ENCODE measurements around the gene BNC2. TPM values are rescaled to one million over a fixed set of nuclear protein-coding genes. Genes with fewer than 3 reads are reported as not detected.

BNC2 gene
- total and polyA plus RNA-seq, 2 of the 13 experiments (the other 11 are each of a cell fraction or from before 2014, with no cell fraction given), result not detected

GRCh38 chr9:16771356-16771755, 99.1 kb downstream of the BNC2 start:
- 0% methylated on average over 1 of the region's 1 CpG for WGBS (ENCODE audit: low lambda C conversion rate)
- H3K4me1 ChIP-seq (ENCODE audit: insufficient read depth, low read length), result no peaks in the 10 kb centered on the region
- no TSS peak for BruUV-seq (replicated peaks)
- TF ChIP-seq ZNF441 (CRISPR knock-in tag; IDR thresholded peaks at IDR 0.05; ENCODE audit: borderline replicate concordance) (no peak), SCMH1 (CRISPR knock-in tag; IDR thresholded peaks at IDR 0.05; ENCODE audit: borderline replicate concordance) (no peak), SMC3 (IDR thresholded peaks at IDR 0.05; ENCODE audit: low read length) (no peak), MAFK (conservative IDR thresholded peaks at IDR 0.05 in 1 of 2, IDR thresholded peaks at IDR 0.05 in 1 of 2; ENCODE audit: low read length in 2 of 2) (0 out of 4 replicates have a peak, but pooled peaks of 1 of the 2 experiments have one; percentile 20), KLF16 (CRISPR knock-in tag; IDR thresholded peaks at IDR 0.05) (no peak), ZNF547 (CRISPR knock-in tag; IDR thresholded peaks at IDR 0.05) (no peak), KDM2A (CRISPR knock-in tag; IDR thresholded peaks at IDR 0.05; ENCODE audit: borderline replicate concordance, low read depth) (no peak)
- no peaks in the 10 kb centered on the region for H3K9me3 ChIP-seq (ENCODE audit: low read length)
- H3K27ac ChIP-seq (ENCODE audit: extremely low read length, insufficient read depth, low read length), result no peak overlapping the region
- ATAC-seq, result no peak
- intact Hi-C loops (cut with micrococcal nuclease; ENCODE audit: unreplicated experiment), result no loop called here
- H2AFZ ChIP-seq (ENCODE audit: low read length), result no peak overlapping the region
- H3K36me3 ChIP-seq (replicated peaks in 1 of 2; ENCODE audit: control insufficient read depth in 1 of 2, insufficient read depth in 2 of 2, low read length in 2 of 2), result no peaks in the 10 kb centered on the region
- no peaks in the 10 kb centered on the region for H3K79me2 ChIP-seq (ENCODE audit: insufficient read depth, low read length)
- no peak overlapping the region for H3K4me2 ChIP-seq (ENCODE audit: low read depth, low read length)
- FAIRE-seq, result no peak
- in situ Hi-C loops (cut with HindIII; ENCODE audit: extremely low pct_ligation_motif_present, low pct_unique_long_range_greater_than_20kb), result no loop called here
- ChIA-PET POLR2A (no interaction called here), CTCF (ENCODE audit: low intra/inter-chr PET ratio, low total read pairs) (no interaction called here)
- DNase-seq (ENCODE audit: low spot score), result no peak
- no peak overlapping the region for H3K9ac ChIP-seq (ENCODE audit: insufficient read depth, low read depth, low read length)
- no peak overlapping the region for H3K4me3 ChIP-seq (replicated peaks in 1 of 3; ENCODE audit: insufficient read depth in 1 of 3, low read depth in 2 of 3, low read length in 3 of 3)
- no peaks in the 10 kb centered on the region for H3K27me3 ChIP-seq (ENCODE audit: control insufficient read depth in 1 of 2, insufficient read depth in 2 of 2, low read length in 2 of 2)
- no peaks in the 10 kb centered on the region for H4K20me1 ChIP-seq (ENCODE audit: insufficient read depth, low read length)

DNA sequence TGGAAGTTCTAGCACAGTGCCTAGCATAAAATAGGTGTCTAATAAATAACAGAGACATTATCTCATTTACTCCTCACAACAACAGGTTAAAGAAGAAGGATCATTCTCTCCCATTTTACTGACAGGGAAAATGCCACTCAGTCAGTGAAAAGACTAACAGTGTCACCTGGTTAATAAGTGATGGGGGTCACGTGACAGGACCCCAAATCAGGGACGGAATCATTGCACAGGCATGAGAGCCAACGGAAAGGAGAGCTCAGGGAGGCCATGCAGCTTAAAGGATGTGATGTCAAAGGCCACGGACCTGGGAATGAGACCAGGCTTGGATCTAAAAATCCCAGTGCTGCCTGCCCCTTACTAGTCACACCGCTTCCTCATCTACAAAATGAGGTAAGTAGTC, 101.2 kb downstream of the BNC2 start:
- no peak overlapping the region for H3K4me2 ChIP-seq (ENCODE audit: low read depth, low read length)
- DNase-seq (ENCODE audit: low spot score), result no peak
- no peak overlapping the region for H3K4me3 ChIP-seq (replicated peaks in 1 of 3; ENCODE audit: insufficient read depth in 1 of 3, low read depth in 2 of 3, low read length in 3 of 3)
- ATAC-seq, result no peak
- H4K20me1 ChIP-seq (ENCODE audit: insufficient read depth, low read length), result no peaks in the 10 kb centered on the region
- H3K27ac ChIP-seq (ENCODE audit: extremely low read length, insufficient read depth, low read length), result no peak overlapping the region
- intact Hi-C loops (cut with micrococcal nuclease; ENCODE audit: unreplicated experiment), result no loop called here
- in situ Hi-C loops (cut with HindIII; ENCODE audit: extremely low pct_ligation_motif_present, low pct_unique_long_range_greater_than_20kb), result no loop called here
- POLR2A ChIA-PET, result no interaction called here
- CTCF ChIA-PET (ENCODE audit: low intra/inter-chr PET ratio, low total read pairs), result no interaction called here
- H3K9ac ChIP-seq (ENCODE audit: insufficient read depth, low read depth, low read length), result no peak overlapping the region
- no peaks in the 10 kb centered on the region for H3K9me3 ChIP-seq (ENCODE audit: low read length)
- no peak overlapping the region for H2AFZ ChIP-seq (ENCODE audit: low read length)
- H3K27me3 ChIP-seq (ENCODE audit: control insufficient read depth in 1 of 2, insufficient read depth in 2 of 2, low read length in 2 of 2), result no peaks in the 10 kb centered on the region
- FAIRE-seq, result no peak
- H3K36me3 ChIP-seq (replicated peaks in 1 of 2; ENCODE audit: control insufficient read depth in 1 of 2, insufficient read depth in 2 of 2, low read length in 2 of 2), result no peaks in the 10 kb centered on the region
- no TSS peak for BruUV-seq (replicated peaks)
- no peaks in the 10 kb centered on the region for H3K4me1 ChIP-seq (ENCODE audit: insufficient read depth, low read length)
- TF ChIP-seq CC2D1A (CRISPR knock-in tag; IDR thresholded peaks at IDR 0.05) (no peak), ZNF670 (CRISPR knock-in tag; IDR thresholded peaks at IDR 0.05; ENCODE audit: borderline replicate concordance) (no peak), FOXO1 (CRISPR knock-in tag; IDR thresholded peaks at IDR 0.05) (no peak), ZNF709 (CRISPR knock-in tag; IDR thresholded peaks at IDR 0.05) (no peak), ZFP62 (CRISPR knock-in tag; IDR thresholded peaks at IDR 0.05) (no peak), RAD51 (IDR thresholded peaks at IDR 0.05; ENCODE audit: borderline replicate concordance) (peak; percentile 69)
- TF ChIP-seq, protein P1, sequence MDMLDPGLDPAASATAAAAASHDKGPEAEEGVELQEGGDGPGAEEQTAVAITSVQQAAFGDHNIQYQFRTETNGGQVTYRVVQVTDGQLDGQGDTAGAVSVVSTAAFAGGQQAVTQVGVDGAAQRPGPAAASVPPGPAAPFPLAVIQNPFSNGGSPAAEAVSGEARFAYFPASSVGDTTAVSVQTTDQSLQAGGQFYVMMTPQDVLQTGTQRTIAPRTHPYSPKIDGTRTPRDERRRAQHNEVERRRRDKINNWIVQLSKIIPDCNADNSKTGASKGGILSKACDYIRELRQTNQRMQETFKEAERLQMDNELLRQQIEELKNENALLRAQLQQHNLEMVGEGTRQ (IDR thresholded peaks at IDR 0.05; ENCODE audit: low read depth, low read length), result peak; percentile 61
- TF ChIP-seq, protein P1 (CRISPR knock-in tag; IDR thresholded peaks at IDR 0.05; ENCODE audit: borderline replicate concordance), result no peak
- no peaks in the 10 kb centered on the region for H3K79me2 ChIP-seq (ENCODE audit: insufficient read depth, low read length)
- 14% methylated on average over 5 of the region's 5 CpGs for WGBS (ENCODE audit: low lambda C conversion rate)
